Cortex of kidney (tissue), 1 donor: ENCODE measurements around the gene GOPC.

ENCODE experiments used
- DNase-seq: peaks from one replicate; lab custom pipeline; 2025; lab: John Stamatoyannopoulos, UW

GOPC gene

GRCh38 chr6:117514655-117515054, 87.7 kb downstream of the GOPC start:
- no peak for DNase-seq

- no peak for DNase-seq
Measured at GRCh38 chr6:117513778-117514365, 88.4 kb downstream of the GOPC start.

GRCh38 chr6:117512987-117513573, 89.2 kb downstream of the GOPC start:
- DNase-seq: no peak

GRCh38 chr6:117512056-117512828, 90.1 kb downstream of the GOPC start:
- DNase-seq: no peak
